Cardiac muscle cell (in vitro differentiated cells and primary cell): Measurements from ENCODE around the gene RND1. TPM values are rescaled to one million over a fixed set of nuclear protein-coding genes. Genes with fewer than 3 reads are reported as not detected.

Source experiments
- DNase-seq, 2 donors: peaks; one replicate each; pipeline versions ENCODE4 v3.0.0 to v3.0.0-alpha.2; 2010 to 2017; ENCODE audit warnings: low read depth in 1 of 2, low spot score in 1 of 2
- H3K27ac ChIP-seq: fragments of 200-600 bp; sonication (generic); 2 replicates; pipeline ENCODE4 v1.5.1; 2016
- H3K27me3 ChIP-seq: fragments of 200-600 bp; sonication (generic); 2 replicates; pipeline ENCODE4 v1.6.0; 2016; ENCODE audit warnings: control low read depth
- H3K36me3 ChIP-seq: fragments of 200-600 bp; sonication (generic); 2 replicates; pipeline ENCODE4 v1.5.1; 2016; ENCODE audit warnings: control low read depth
- H3K4me1 ChIP-seq: fragments of 200-600 bp; sonication (generic); 2 replicates; pipeline ENCODE4 v1.8.1; 2017; ENCODE audit warnings: low read depth, mild to moderate bottlenecking, mixed run types
- H3K4me3 ChIP-seq: fragments of 200-600 bp; sonication (generic); 2 replicates; pipeline ENCODE4 v1.5.1; 2016; ENCODE audit warnings: mild to moderate bottlenecking
- H3K9me3 ChIP-seq: fragments of 200-600 bp; sonication (generic); 2 replicates; pipeline ENCODE4 v1.5.1; 2017; ENCODE audit warnings: low read depth, mild to moderate bottlenecking, control low read depth
- CTCF ChIP-seq: IDR thresholded peaks from 2 replicates; pipeline ENCODE4 v1.5.1; 2012; ENCODE audit warnings: low read depth, mild to moderate bottlenecking, low read length
- polyA plus RNA-seq: library from polyadenylated mRNA; unstranded; fragments of >200 nt; fragmentation: Nextera tagmentation; extraction: Ambion mirVana; gene quantifications from 2 replicates; pipeline ENCODE4 v1.2.1, GENCODE V29; 2016
- total RNA-seq: library from RNA; depleted of rRNA; stranded (reverse); fragments of >200 nt; gene quantifications from 2 replicates; pipeline ENCODE4 v1.2.3, GENCODE V29; 2016

Gene RND1
- total and polyA plus RNA-seq, 2 experiments from 2014 or later, result 2.9 to 7.2 TPM

- Histone ChIP-seq H3K27ac (no peak overlapping the region), H3K9me3 (no peaks in the 10 kb centered on the region), H3K4me3 (no peak overlapping the region), H3K27me3 (peaks cover under 1% of the 10 kb centered on the region), H3K36me3 (no peaks in the 10 kb centered on the region), H3K4me1 (peaks cover 15% of the 10 kb centered on the region)
- no peak for DNase-seq
- no peak for TF ChIP-seq CTCF
These were observed 54.1 kb downstream of the RND1 start for GRCh38 chr12:48811437-48812090.

DNA sequence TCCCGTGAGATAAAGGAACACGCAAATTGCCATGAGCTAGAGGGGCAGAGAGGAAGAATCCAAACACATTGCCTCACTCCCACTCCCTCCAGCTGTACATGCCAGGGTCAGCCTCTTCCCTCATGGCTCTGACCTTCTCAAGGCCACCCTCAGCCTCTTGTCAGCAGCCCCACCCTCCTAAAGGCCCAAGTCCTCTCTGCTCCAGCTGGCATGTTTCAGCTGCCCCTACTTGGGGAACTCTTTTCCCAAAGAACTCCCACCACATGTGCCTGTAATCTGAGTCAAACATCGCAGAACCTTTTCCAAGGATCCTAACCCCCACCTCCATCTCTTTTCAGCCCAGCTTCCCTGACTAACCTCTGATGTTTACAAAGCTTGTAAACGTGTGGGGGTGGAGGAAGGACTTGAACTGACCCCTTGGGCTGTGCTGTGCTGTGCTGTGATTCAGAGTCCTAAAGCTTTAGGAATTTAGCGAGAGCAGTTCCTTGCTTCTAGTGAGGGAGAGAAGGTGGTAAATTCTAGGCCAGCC is 54.7 kb downstream of the RND1 start:
- H3K4me1 ChIP-seq, result peaks cover 11% of the 10 kb centered on the region
- no peaks in the 10 kb centered on the region for H3K9me3 ChIP-seq
- H3K27ac ChIP-seq, result no peak overlapping the region
- no peak overlapping the region for H3K4me3 ChIP-seq
- H3K27me3 ChIP-seq, result no peaks in the 10 kb centered on the region
- TF ChIP-seq CTCF, result no peak
- DNase-seq, result peak in 1 of 2 donors; percentile 81
- H3K36me3 ChIP-seq, result no peaks in the 10 kb centered on the region

DNA sequence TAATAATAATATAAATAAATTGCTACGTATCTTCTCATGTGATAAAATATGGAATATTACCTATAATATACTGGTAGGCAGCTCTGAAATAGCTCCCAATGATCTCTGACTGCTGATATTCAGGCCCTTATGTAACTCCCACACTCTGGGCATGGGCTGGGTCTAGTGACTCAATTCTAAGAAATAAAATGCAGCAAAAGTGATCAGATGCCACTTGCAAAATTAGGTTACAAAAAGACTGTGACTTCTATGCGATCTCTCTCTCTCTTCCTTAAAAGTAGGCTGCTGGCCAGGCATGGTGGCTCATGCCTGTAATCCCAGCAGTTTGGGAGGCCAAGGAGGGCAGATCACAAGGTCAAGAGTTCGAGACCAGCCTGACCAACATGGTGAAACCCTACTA is 57.7 kb downstream of the RND1 start:
- no peak for TF ChIP-seq CTCF
- H3K4me3 ChIP-seq, result no peak overlapping the region
- no peak for DNase-seq
- peaks cover 7% of the 10 kb centered on the region for H3K4me1 ChIP-seq
- no peak overlapping the region for H3K27ac ChIP-seq
- no peaks in the 10 kb centered on the region for H3K9me3 ChIP-seq
- H3K36me3 ChIP-seq, result no peaks in the 10 kb centered on the region
- H3K27me3 ChIP-seq, result no peaks in the 10 kb centered on the region

Other genes starting within 250 kb of the RND1 start
- 40.8 and 51.5 TPM in 2 replicates for gene KANSL2, start 183.6 kb downstream of the RND1 start, total RNA-seq
- 34.5 and 52.6 TPM in 2 replicates for gene KANSL2, start 183.6 kb downstream of the RND1 start, polyA plus RNA-seq
- 17.6 and 20.4 TPM in 2 replicates for gene CCNT1, start 149.2 kb downstream of the RND1 start, total RNA-seq
- gene CCNT1, start 149.2 kb downstream of the RND1 start, polyA plus RNA-seq, result 6.3 and 9.9 TPM in 2 replicates
- gene ADCY6, start 76.8 kb downstream of the RND1 start, total RNA-seq, result 51.1 and 60.1 TPM in 2 replicates
- 38.1 and 50.3 TPM in 2 replicates for gene ADCY6, start 76.8 kb downstream of the RND1 start, polyA plus RNA-seq
- 19.2 and 21.9 TPM in 2 replicates for gene CACNB3, start 47.4 kb downstream of the RND1 start, total RNA-seq
- gene CACNB3, start 47.4 kb downstream of the RND1 start, polyA plus RNA-seq, result 20.0 and 23.6 TPM in 2 replicates
- gene DDX23, start 13.7 kb downstream of the RND1 start, total RNA-seq, result 66.3 and 89.5 TPM in 2 replicates
- 35.3 and 49.0 TPM in 2 replicates for gene DDX23, start 13.7 kb downstream of the RND1 start, polyA plus RNA-seq
- gene FKBP11, start 59.6 kb upstream of the RND1 start, total RNA-seq, result 8.9 and 9.4 TPM in 2 replicates
- 3.4 and 11.9 TPM in 2 replicates for gene FKBP11, start 59.6 kb upstream of the RND1 start, polyA plus RNA-seq
- 106 and 115 TPM in 2 replicates for gene ARF3, start 91.6 kb upstream of the RND1 start, total RNA-seq
- 102 and 120 TPM in 2 replicates for gene ARF3, start 91.6 kb upstream of the RND1 start, polyA plus RNA-seq
- gene WNT10B, start 105.9 kb upstream of the RND1 start, total RNA-seq, result 0.36 and 0.53 TPM in 2 replicates
- 0.45 TPM in 1 of 2 replicates, not detected in the other for gene WNT10B, start 105.9 kb upstream of the RND1 start, polyA plus RNA-seq
- gene WNT1, start 112.5 kb upstream of the RND1 start, total RNA-seq, result not detected in 2 replicates
- not detected in 2 replicates for gene WNT1, start 112.5 kb upstream of the RND1 start, polyA plus RNA-seq
- 4.4 and 5.4 TPM in 2 replicates for gene DDN, start 133.5 kb upstream of the RND1 start, total RNA-seq
- gene DDN, start 133.5 kb upstream of the RND1 start, polyA plus RNA-seq, result 2.1 and 3.0 TPM in 2 replicates
- 40.8 and 41.0 TPM in 2 replicates for gene PRKAG1, start 152.9 kb upstream of the RND1 start, total RNA-seq
- gene PRKAG1, start 152.9 kb upstream of the RND1 start, polyA plus RNA-seq, result 48.1 and 54.5 TPM in 2 replicates
- gene KMT2D, start 194.9 kb upstream of the RND1 start, total RNA-seq, result 28.8 and 41.3 TPM in 2 replicates
- 31.0 and 41.3 TPM in 2 replicates for gene KMT2D, start 194.9 kb upstream of the RND1 start, polyA plus RNA-seq
- gene RHEBL1, start 204.1 kb upstream of the RND1 start, total RNA-seq, result 0.42 and 1.1 TPM in 2 replicates
- gene RHEBL1, start 204.1 kb upstream of the RND1 start, polyA plus RNA-seq, result 0.94 and 1.0 TPM in 2 replicates
- 0.36 TPM in 1 of 2 replicates, not detected in the other for gene DHH, start 228.9 kb upstream of the RND1 start, total RNA-seq
- not detected in 2 replicates for gene DHH, start 228.9 kb upstream of the RND1 start, polyA plus RNA-seq
- 29.8 and 51.3 TPM in 2 replicates for gene LMBR1L, start 245.0 kb upstream of the RND1 start, total RNA-seq
- 52.9 and 56.1 TPM in 2 replicates for gene LMBR1L, start 245.0 kb upstream of the RND1 start, polyA plus RNA-seq